Measurements from ENCODE around the gene AGL. TPM values are rescaled to one million over a fixed set of nuclear protein-coding genes. Genes with fewer than 3 reads are reported as not detected.
A peak's percentile ranks its signal among the peaks of the same experiment; 100 is the strongest.

The AGL gene
- total RNA-seq, 4 donors from 2014 or later, result 9.5 to 26.3 (median 17.0) TPM

DNA sequence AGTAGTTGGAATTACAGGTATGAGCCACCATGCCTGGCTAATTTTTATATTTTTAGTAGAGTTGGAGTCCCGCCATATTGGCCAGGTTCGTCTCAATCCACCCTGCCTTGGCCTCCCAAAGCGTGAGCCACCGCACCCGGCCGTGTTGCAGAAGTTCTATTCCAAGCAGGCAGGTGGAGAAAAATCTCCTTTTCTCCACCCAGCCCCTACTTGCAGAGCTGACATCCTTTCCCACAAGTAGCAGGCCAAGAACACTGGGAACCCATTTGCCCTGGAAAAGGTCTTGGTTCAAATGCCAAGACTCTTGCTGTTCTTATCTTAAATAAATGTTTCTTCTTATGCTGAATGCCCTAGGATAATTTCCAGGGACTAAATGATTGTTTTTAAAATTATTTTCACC, 17.5 kb downstream of the AGL start:
- ATAC-seq (ENCODE audit: low FRiP score) (no peak), DNase-seq (ENCODE audit: low spot score) (no peak)
- TF ChIP-seq, protein P1, sequence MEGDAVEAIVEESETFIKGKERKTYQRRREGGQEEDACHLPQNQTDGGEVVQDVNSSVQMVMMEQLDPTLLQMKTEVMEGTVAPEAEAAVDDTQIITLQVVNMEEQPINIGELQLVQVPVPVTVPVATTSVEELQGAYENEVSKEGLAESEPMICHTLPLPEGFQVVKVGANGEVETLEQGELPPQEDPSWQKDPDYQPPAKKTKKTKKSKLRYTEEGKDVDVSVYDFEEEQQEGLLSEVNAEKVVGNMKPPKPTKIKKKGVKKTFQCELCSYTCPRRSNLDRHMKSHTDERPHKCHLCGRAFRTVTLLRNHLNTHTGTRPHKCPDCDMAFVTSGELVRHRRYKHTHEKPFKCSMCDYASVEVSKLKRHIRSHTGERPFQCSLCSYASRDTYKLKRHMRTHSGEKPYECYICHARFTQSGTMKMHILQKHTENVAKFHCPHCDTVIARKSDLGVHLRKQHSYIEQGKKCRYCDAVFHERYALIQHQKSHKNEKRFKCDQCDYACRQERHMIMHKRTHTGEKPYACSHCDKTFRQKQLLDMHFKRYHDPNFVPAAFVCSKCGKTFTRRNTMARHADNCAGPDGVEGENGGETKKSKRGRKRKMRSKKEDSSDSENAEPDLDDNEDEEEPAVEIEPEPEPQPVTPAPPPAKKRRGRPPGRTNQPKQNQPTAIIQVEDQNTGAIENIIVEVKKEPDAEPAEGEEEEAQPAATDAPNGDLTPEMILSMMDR (IDR thresholded peaks at IDR 0.05), result no peak

- TF ChIP-seq, protein P1 (IDR thresholded peaks at IDR 0.05), result no peak
- ATAC-seq (ENCODE audit: low FRiP score) (peak; percentile 54), DNase-seq (ENCODE audit: low spot score) (no peak)
Observed at GRCh38 chr1:99869304-99869703, 19.1 kb downstream of the AGL start.

GRCh38 chr1:99869723-99870122, 19.6 kb downstream of the AGL start:
- no peak for ATAC-seq (ENCODE audit: low FRiP score)
- no peak for DNase-seq (ENCODE audit: low spot score)
- TF ChIP-seq, protein P1 (IDR thresholded peaks at IDR 0.05), result no peak

DNA sequence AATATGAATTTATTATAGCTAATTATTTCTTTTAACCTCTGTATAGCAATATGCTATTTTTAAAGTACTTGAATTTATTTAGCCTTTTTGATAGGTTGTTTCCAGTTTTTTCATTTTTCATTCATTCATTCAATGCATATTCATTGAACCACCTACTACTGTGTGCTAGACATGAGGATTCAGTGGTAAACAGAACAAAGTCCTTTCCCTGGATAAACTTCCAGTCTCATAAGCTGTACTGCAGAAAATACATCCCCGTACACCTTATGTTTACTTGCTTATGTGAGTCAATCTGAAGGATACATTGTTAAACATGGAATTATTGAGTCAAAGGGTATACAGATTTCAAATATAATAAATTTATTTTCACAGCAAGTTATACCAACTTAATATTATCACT, 21.9 kb downstream of the AGL start:
- TF ChIP-seq, protein P1 (IDR thresholded peaks at IDR 0.05), result no peak
- DNase-seq (ENCODE audit: low spot score), result no peak
- no peak for ATAC-seq (ENCODE audit: low FRiP score)

DNA sequence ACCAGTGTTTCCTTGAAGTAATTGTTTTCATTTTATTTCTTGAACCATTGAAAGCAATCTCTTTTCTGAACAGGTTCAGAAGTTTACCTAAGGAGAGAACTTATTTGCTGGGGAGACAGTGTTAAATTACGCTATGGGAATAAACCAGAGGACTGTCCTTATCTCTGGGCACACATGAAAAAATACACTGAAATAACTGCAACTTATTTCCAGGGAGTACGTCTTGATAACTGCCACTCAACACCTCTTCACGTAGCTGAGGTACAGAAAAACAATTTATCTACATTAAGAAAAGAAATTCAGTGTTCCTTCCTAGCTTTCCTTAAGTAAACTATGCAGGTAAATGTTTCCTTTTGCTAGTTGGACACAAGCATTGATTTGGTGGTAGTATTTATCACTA, 27.4 kb downstream of the AGL start:
- no peak for ATAC-seq (ENCODE audit: low FRiP score)
- DNase-seq (ENCODE audit: low spot score), result no peak
- TF ChIP-seq, protein P1 (IDR thresholded peaks at IDR 0.05), result no peak

- no peak for DNase-seq (ENCODE audit: low spot score)
- TF ChIP-seq, protein P1 (IDR thresholded peaks at IDR 0.05), result no peak
- no peak for ATAC-seq (ENCODE audit: low FRiP score)
Observed at GRCh38 chr1:99886179-99886578, 36.0 kb downstream of the AGL start.

GRCh38 chr1:99886841-99887240, 36.7 kb downstream of the AGL start:
- TF ChIP-seq, protein P1 (IDR thresholded peaks at IDR 0.05), result no peak
- no peak for DNase-seq (ENCODE audit: low spot score)
- ATAC-seq (ENCODE audit: low FRiP score), result no peak
